A673 (cell line): ENCODE measurements around the gene RAB38. TPM values are rescaled to one million over a fixed set of nuclear protein-coding genes. Genes with fewer than 3 reads are reported as not detected.

Source experiments
- BruUV-seq: library from RNA; stranded (reverse); fragments of 400-500 nt; replicated peaks from 2 replicates; lab custom pipeline; 2021; lab: Mats Ljungman, UMichigan
- CTCF ChIA-PET: fragments of 300-600 bp; sonication (Branson Sonifier 250); formaldehyde crosslinking; loops from one replicate; lab custom pipeline; 2022; ENCODE audit warnings: antibody characterized with exemption; lab: Charles Lee
- POLR2A ChIA-PET: fragments of 300-600 bp; sonication (Branson Sonifier 250); formaldehyde crosslinking; loops from one replicate; lab custom pipeline; 2022; ENCODE audit warnings: antibody characterized with exemption; ENCODE audit not compliant: low non-redundant PET; lab: Charles Lee
- DNase-seq: peaks from one replicate; pipeline ENCODE4 v3.0.0-alpha.2; 2015; ENCODE audit warnings: low spot score
- H3K27ac ChIP-seq: fragments of 200-600 bp; sonication (generic); 2 replicates; pipeline ENCODE4 v1.5.1; 2016; ENCODE audit warnings: mixed run types, low read depth, mild to moderate bottlenecking, mixed read lengths, antibody characterized with exemption, low read length; ENCODE audit not compliant: poor library complexity, severe bottlenecking
- H3K27me3 ChIP-seq: fragments of 200-600 bp; sonication (generic); replicated peaks from 2 replicates; pipeline ENCODE4 v1.6.1; 2017; ENCODE audit warnings: mixed run types, low read depth, mild to moderate bottlenecking, mixed read lengths, antibody characterized with exemption, low read length; ENCODE audit not compliant: insufficient read depth, poor library complexity
- H3K36me3 ChIP-seq: fragments of 200-600 bp; sonication (generic); 2 replicates; pipeline ENCODE4 v1.6.1; 2016; ENCODE audit warnings: mixed run types, mild to moderate bottlenecking, mixed read lengths, antibody characterized with exemption, low read length; ENCODE audit not compliant: insufficient read depth, poor library complexity, severe bottlenecking
- H3K4me1 ChIP-seq: fragments of 200-600 bp; sonication (generic); 2 replicates; pipeline ENCODE4 v1.6.1; 2017; ENCODE audit warnings: mixed run types, mild to moderate bottlenecking, mixed read lengths, antibody characterized with exemption, low read length; ENCODE audit not compliant: insufficient read depth, poor library complexity, severe bottlenecking
- H3K4me3 ChIP-seq: fragments of 200-600 bp; sonication (generic); 2 replicates; pipeline ENCODE4 v1.5.1; 2016; ENCODE audit warnings: low read depth, mixed run types, mild to moderate bottlenecking, mixed read lengths, low read length; ENCODE audit not compliant: poor library complexity, severe bottlenecking
- H3K9me3 ChIP-seq: fragments of 200-600 bp; sonication (generic); 2 replicates; pipeline ENCODE4 v1.6.1; 2016; ENCODE audit warnings: mixed run types, low read depth, mild to moderate bottlenecking, mixed read lengths, antibody characterized with exemption, low read length; ENCODE audit not compliant: poor library complexity, severe bottlenecking
- EZH2 ChIP-seq: fragments of 200-600 bp; sonication (generic); IDR thresholded peaks from 2 replicates; pipeline ENCODE4 v1.6.1; 2017; ENCODE audit warnings: borderline replicate concordance, low read depth, mild to moderate bottlenecking, mixed read lengths, antibody characterized with exemption, low read length; ENCODE audit not compliant: poor library complexity, severe bottlenecking
- intact Hi-C: fragments of 100-400 bp; cut with micrococcal nuclease; formaldehyde crosslinking; loops from one replicate; pipeline ENCODE4 v1.10.0; 2022; ENCODE audit not compliant: unreplicated experiment
- total RNA-seq: library from RNA; stranded (reverse); gene quantifications from 2 replicates; pipeline ENCODE4 v1.2.3, GENCODE V29; 2021
- TF ChIP-seq, protein P1 (sequence below): fragments of 300-800, 200-600 bp; sonication (generic); conservative IDR thresholded peaks from 2 replicates; pipeline ENCODE4 v1.5.1; 2017; ENCODE audit warnings: low read depth, mild to moderate bottlenecking, antibody characterized with exemption, low read length, moderate library complexity, mixed read lengths

Gene RAB38
- total RNA-seq, 1 experiment from 2014 or later = 1.6 TPM

DNA sequence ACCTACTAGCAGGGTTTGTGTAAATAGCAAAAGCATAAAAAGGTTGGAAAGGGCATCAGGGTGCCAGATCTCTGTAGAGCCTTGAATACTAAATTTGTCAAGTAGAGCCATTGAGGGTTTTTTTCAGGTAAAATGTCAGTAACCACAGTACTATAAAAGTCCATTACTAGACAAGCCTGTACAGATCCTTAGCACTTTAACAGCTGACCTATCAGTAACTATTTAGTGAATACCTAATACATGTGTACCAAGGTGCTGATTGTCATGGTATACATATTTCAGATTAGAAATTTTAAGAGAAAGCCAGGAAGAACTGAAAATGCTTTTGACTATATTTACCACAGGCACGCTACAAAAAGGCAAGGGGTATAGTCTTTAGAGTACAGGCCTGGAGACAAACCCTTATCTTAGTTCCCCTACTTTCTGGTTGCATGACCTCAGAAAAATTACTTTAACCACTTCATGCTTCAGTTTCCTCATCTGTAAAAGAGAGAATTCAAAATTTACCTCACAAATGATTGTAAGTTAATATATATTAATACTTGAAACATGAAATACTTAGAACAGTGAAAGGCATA lies 57.9 kb downstream of the RAB38 start:
- no peaks in the 10 kb centered on the region for H3K4me1 ChIP-seq
- no peaks in the 10 kb centered on the region for H3K27me3 ChIP-seq
- H3K9me3 ChIP-seq = no peaks in the 10 kb centered on the region
- TF ChIP-seq, protein P1, sequence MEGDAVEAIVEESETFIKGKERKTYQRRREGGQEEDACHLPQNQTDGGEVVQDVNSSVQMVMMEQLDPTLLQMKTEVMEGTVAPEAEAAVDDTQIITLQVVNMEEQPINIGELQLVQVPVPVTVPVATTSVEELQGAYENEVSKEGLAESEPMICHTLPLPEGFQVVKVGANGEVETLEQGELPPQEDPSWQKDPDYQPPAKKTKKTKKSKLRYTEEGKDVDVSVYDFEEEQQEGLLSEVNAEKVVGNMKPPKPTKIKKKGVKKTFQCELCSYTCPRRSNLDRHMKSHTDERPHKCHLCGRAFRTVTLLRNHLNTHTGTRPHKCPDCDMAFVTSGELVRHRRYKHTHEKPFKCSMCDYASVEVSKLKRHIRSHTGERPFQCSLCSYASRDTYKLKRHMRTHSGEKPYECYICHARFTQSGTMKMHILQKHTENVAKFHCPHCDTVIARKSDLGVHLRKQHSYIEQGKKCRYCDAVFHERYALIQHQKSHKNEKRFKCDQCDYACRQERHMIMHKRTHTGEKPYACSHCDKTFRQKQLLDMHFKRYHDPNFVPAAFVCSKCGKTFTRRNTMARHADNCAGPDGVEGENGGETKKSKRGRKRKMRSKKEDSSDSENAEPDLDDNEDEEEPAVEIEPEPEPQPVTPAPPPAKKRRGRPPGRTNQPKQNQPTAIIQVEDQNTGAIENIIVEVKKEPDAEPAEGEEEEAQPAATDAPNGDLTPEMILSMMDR = no peak
- TF ChIP-seq EZH2 = no peak
- H3K36me3 ChIP-seq = no peaks in the 10 kb centered on the region
- POLR2A ChIA-PET = no interaction called here
- no TSS peak for BruUV-seq
- no peak overlapping the region for H3K27ac ChIP-seq
- no peak for DNase-seq
- CTCF ChIA-PET = no interaction called here
- intact Hi-C loops = no loop called here
- no peak overlapping the region for H3K4me3 ChIP-seq

DNA sequence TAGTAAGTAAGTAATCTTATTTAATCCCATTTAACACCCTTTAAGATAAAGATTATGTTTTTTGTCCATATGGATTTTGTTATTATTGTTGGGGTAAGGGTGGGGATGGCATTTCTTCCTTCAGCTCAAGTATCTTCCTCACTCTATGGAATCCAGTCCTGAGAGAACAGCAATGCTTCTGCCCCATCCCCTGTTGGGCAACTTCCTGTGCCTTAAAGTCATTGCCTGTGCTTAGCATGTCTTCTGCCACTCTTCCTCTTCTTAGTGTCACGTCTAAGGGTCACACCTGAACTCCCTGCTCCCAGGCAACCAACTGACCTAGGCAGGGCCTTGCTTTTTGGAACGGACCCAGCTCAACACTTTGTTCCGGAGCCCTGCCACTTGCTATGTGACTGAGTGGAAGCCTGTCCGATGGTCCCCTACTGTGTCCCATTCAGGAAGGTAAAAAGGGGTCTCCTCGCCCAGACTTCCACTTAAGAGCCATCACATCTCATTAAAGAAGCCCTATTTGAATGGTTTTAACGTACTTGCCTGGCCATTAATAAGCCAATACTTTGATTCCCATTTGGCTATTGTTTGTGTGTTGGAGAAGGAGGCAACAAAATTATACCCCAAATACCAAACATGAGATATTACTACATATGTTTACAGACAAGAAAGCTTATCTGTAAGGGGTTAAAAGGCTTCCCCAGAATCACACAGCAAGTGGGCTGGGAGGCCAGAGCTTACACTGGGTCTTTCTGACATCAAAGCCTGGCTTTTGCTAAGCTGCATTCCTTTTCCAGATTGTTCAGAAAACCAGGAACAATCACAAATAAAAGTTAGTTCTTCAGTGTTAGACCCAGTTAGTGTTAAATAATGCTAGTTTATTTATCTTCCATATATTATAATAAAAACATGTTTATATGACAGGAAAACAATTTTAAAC lies 59.2 kb downstream of the RAB38 start:
- Histone ChIP-seq H3K27ac (no peak overlapping the region), H3K9me3 (no peaks in the 10 kb centered on the region), H3K36me3 (no peaks in the 10 kb centered on the region), H3K27me3 (no peaks in the 10 kb centered on the region), H3K4me1 (no peaks in the 10 kb centered on the region), H3K4me3 (no peak overlapping the region)
- intact Hi-C loops = no loop called here
- DNase-seq = no peak
- no TSS peak for BruUV-seq
- CTCF ChIA-PET = no interaction called here
- POLR2A ChIA-PET = no interaction called here
- TF ChIP-seq EZH2 = no peak
- TF ChIP-seq, protein P1 = no peak

DNA sequence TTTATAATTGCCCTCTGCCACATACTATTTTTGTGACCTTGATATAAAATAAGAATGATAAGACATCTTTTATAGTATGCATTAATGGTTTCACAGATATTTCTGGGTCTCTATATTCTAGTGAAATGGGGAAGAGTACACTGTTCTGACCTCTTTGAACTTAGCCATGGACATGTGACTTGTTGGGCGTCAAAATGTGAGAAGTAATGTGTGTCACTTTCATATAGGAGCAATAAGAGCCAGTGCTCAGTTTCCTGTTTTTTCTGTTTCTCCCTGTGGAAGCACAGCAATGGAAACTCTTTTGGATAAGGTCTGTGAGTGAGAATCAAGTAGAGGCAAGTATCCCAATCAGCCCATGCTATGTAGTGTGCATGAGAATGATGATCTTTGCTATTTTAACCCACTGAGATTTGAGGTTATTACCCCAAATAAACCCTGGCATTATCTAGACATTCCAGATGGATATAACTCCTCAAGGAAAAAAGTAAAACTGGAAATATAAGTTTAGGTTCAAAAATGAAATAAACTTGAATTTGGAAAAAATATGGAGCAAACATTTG lies 60.7 kb downstream of the RAB38 start:
- no peak overlapping the region for H3K27ac ChIP-seq
- H3K9me3 ChIP-seq = no peaks in the 10 kb centered on the region
- ChIA-PET CTCF (no interaction called here), POLR2A (no interaction called here)
- intact Hi-C loops = no loop called here
- no peaks in the 10 kb centered on the region for H3K27me3 ChIP-seq
- H3K4me1 ChIP-seq = no peaks in the 10 kb centered on the region
- H3K4me3 ChIP-seq = no peak overlapping the region
- H3K36me3 ChIP-seq = no peaks in the 10 kb centered on the region
- TF ChIP-seq EZH2 = no peak
- TF ChIP-seq, protein P1 = no peak
- no TSS peak for BruUV-seq
- DNase-seq = no peak
